Nephron progenitor cell (in vitro differentiated cells): ENCODE measurements around the gene BMP5.

Experiments
- DNase-seq: peaks from one replicate; pipeline ENCODE4 v3.0.0; 2021
- H3K27ac Mint-ChIP-seq: 2 replicates; pipeline ENCODE4 v1.8.0; 2021; ENCODE audit warnings: mild to moderate bottlenecking, moderate library complexity, mixed read lengths
- H3K27me3 Mint-ChIP-seq: 2 replicates; pipeline ENCODE4 v1.8.0; 2021; ENCODE audit warnings: mild to moderate bottlenecking, low read depth, mixed read lengths; ENCODE audit not compliant: poor library complexity
- H3K36me3 Mint-ChIP-seq: 2 replicates; pipeline ENCODE4 v1.8.0; 2021; ENCODE audit warnings: low read depth, mixed read lengths
- H3K4me1 Mint-ChIP-seq: 2 replicates; pipeline ENCODE4 v1.8.0; 2021; ENCODE audit warnings: mixed read lengths
- H3K4me3 Mint-ChIP-seq: 2 replicates; pipeline ENCODE4 v1.8.0; 2021; ENCODE audit warnings: mild to moderate bottlenecking, moderate library complexity, mixed read lengths
- H3K9me3 Mint-ChIP-seq: 2 replicates; pipeline ENCODE4 v1.8.0; 2021; ENCODE audit warnings: mild to moderate bottlenecking, moderate library complexity, mixed read lengths
- TF ChIP-seq, protein P1 (sequence below): fragments of 200-600 bp; sonication (generic); IDR thresholded peaks from 2 replicates; pipeline ENCODE4 v1.5.0; 2021; ENCODE audit warnings: antibody characterized with exemption

The BMP5 gene

DNA sequence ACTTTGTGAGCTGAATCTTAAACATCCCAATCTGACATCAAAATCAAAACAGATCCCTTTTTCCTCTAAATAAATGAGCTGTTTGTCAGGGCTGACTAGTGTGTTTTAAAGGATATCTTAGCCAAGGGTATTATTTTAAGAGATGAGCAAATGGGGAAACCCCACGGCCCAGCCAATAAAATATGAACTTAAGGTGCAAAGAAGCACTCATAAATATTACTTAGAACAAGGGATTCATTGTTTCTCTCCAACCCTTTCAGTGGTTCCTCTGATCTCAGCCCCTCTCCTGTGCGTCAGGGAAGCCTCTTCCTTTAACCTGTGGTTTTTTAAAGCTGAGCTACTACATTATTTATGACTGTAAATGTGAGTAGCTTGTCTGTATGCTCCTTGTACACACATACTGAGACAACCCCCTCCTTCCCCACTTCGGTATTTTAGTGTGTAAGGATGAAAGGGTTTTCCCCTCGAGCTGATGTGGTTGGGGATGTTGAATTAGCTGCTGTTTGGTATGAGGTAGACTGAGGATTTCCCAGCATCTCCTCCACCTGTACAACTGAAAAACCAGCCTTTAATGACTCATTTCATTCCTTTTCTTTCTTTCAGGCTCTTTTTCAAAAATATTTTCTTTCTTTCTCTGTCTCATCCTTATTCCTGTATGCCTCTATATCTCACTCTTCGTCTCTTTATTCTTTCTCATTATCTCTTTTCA, 6.5 kb downstream of the BMP5 start:
- no peaks in the 10 kb centered on the region for H3K9me3 Mint-ChIP-seq
- no peak for DNase-seq
- H3K27me3 Mint-ChIP-seq = no peaks in the 10 kb centered on the region
- H3K4me1 Mint-ChIP-seq = peaks cover 36% of the 10 kb centered on the region
- TF ChIP-seq, protein P1, sequence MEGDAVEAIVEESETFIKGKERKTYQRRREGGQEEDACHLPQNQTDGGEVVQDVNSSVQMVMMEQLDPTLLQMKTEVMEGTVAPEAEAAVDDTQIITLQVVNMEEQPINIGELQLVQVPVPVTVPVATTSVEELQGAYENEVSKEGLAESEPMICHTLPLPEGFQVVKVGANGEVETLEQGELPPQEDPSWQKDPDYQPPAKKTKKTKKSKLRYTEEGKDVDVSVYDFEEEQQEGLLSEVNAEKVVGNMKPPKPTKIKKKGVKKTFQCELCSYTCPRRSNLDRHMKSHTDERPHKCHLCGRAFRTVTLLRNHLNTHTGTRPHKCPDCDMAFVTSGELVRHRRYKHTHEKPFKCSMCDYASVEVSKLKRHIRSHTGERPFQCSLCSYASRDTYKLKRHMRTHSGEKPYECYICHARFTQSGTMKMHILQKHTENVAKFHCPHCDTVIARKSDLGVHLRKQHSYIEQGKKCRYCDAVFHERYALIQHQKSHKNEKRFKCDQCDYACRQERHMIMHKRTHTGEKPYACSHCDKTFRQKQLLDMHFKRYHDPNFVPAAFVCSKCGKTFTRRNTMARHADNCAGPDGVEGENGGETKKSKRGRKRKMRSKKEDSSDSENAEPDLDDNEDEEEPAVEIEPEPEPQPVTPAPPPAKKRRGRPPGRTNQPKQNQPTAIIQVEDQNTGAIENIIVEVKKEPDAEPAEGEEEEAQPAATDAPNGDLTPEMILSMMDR = no peak
- H3K27ac Mint-ChIP-seq = peak overlapping the region; percentile 93
- peak overlapping the region; percentile 73 for H3K4me3 Mint-ChIP-seq
- no peaks in the 10 kb centered on the region for H3K36me3 Mint-ChIP-seq

GRCh38 chr6:55868176-55868575, 7.2 kb downstream of the BMP5 start:
- TF ChIP-seq, protein P1 = no peak
- Mint-ChIP-seq H3K4me1 (peaks cover 28% of the 10 kb centered on the region), H3K4me3 (no peak overlapping the region), H3K36me3 (no peaks in the 10 kb centered on the region), H3K27me3 (no peaks in the 10 kb centered on the region), H3K9me3 (no peaks in the 10 kb centered on the region), H3K27ac (no peak overlapping the region)
- DNase-seq = no peak

GRCh38 chr6:55866128-55866527, 9.3 kb downstream of the BMP5 start:
- H3K36me3 Mint-ChIP-seq = no peaks in the 10 kb centered on the region
- H3K27me3 Mint-ChIP-seq = no peaks in the 10 kb centered on the region
- TF ChIP-seq, protein P1 = no peak
- no peak overlapping the region for H3K4me3 Mint-ChIP-seq
- no peak for DNase-seq
- H3K9me3 Mint-ChIP-seq = no peaks in the 10 kb centered on the region
- H3K4me1 Mint-ChIP-seq = peaks cover 25% of the 10 kb centered on the region
- no peak overlapping the region for H3K27ac Mint-ChIP-seq

GRCh38 chr6:55853008-55854001, 22.1 kb downstream of the BMP5 start:
- Mint-ChIP-seq H3K36me3 (no peaks in the 10 kb centered on the region), H3K27ac (no peak overlapping the region), H3K4me3 (no peak overlapping the region), H3K27me3 (no peaks in the 10 kb centered on the region), H3K9me3 (no peaks in the 10 kb centered on the region), H3K4me1 (peaks cover 4% of the 10 kb centered on the region)
- TF ChIP-seq, protein P1 = no peak
- no peak for DNase-seq

DNA sequence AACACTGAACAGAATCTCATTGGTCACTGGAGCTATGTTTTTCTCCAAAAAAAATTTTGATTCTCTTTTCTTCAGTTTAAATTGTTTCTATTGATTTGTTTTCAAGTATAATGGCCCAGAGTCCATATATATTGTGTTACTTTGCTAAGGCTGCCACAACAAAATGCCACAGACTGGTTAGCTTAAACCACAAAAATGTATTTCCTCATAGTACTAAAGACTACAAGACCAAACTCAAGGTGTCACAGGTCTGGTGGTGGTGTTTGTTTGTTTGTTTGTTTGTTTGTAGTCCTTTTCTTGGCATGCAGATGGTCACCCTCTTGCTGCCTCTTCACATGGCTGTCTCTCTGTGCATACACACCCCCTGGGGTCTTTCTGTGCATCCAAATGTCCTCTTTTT, 34.0 kb downstream of the BMP5 start:
- Mint-ChIP-seq H3K27ac (no peak overlapping the region), H3K27me3 (peaks cover 2% of the 10 kb centered on the region), H3K4me1 (peaks cover 16% of the 10 kb centered on the region), H3K36me3 (no peaks in the 10 kb centered on the region), H3K4me3 (no peak overlapping the region), H3K9me3 (no peaks in the 10 kb centered on the region)
- DNase-seq = no peak
- TF ChIP-seq, protein P1 = no peak
